ENCODE results near the gene ANKMY1. TPM values are rescaled to one million over a fixed set of nuclear protein-coding genes. Genes with fewer than 3 reads are reported as not detected.

Gene ANKMY1
- total and polyA plus RNA-seq, 2 of the 13 experiments (the other 11 are each of a cell fraction or from before 2014, with no cell fraction given), result 11.7 to 18.8 TPM

GRCh38 chr2:240566203-240567136 is 8.7 kb upstream of the ANKMY1 start (continued):
- TF ChIP-seq, protein P1, sequence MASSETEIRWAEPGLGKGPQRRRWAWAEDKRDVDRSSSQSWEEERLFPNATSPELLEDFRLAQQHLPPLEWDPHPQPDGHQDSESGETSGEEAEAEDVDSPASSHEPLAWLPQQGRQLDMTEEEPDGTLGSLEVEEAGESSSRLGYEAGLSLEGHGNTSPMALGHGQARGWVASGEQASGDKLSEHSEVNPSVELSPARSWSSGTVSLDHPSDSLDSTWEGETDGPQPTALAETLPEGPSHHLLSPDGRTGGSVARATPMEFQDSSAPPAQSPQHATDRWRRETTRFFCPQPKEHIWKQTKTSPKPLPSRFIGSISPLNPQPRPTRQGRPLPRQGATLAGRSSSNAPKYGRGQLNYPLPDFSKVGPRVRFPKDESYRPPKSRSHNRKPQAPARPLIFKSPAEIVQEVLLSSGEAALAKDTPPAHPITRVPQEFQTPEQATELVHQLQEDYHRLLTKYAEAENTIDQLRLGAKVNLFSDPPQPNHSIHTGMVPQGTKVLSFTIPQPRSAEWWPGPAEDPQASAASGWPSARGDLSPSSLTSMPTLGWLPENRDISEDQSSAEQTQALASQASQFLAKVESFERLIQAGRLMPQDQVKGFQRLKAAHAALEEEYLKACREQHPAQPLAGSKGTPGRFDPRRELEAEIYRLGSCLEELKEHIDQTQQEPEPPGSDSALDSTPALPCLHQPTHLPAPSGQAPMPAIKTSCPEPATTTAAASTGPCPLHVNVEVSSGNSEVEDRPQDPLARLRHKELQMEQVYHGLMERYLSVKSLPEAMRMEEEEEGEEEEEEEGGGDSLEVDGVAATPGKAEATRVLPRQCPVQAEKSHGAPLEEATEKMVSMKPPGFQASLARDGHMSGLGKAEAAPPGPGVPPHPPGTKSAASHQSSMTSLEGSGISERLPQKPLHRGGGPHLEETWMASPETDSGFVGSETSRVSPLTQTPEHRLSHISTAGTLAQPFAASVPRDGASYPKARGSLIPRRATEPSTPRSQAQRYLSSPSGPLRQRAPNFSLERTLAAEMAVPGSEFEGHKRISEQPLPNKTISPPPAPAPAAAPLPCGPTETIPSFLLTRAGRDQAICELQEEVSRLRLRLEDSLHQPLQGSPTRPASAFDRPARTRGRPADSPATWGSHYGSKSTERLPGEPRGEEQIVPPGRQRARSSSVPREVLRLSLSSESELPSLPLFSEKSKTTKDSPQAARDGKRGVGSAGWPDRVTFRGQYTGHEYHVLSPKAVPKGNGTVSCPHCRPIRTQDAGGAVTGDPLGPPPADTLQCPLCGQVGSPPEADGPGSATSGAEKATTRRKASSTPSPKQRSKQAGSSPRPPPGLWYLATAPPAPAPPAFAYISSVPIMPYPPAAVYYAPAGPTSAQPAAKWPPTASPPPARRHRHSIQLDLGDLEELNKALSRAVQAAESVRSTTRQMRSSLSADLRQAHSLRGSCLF (CRISPR knock-in tag; IDR thresholded peaks at IDR 0.05; ENCODE audit: borderline replicate concordance), result no peak
- TF ChIP-seq, protein P2, sequence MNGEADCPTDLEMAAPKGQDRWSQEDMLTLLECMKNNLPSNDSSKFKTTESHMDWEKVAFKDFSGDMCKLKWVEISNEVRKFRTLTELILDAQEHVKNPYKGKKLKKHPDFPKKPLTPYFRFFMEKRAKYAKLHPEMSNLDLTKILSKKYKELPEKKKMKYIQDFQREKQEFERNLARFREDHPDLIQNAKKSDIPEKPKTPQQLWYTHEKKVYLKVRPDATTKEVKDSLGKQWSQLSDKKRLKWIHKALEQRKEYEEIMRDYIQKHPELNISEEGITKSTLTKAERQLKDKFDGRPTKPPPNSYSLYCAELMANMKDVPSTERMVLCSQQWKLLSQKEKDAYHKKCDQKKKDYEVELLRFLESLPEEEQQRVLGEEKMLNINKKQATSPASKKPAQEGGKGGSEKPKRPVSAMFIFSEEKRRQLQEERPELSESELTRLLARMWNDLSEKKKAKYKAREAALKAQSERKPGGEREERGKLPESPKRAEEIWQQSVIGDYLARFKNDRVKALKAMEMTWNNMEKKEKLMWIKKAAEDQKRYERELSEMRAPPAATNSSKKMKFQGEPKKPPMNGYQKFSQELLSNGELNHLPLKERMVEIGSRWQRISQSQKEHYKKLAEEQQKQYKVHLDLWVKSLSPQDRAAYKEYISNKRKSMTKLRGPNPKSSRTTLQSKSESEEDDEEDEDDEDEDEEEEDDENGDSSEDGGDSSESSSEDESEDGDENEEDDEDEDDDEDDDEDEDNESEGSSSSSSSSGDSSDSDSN (CRISPR knock-in tag; IDR thresholded peaks at IDR 0.05), result peak; percentile 26; the same call in 1 of the 2 replicates
- TF ChIP-seq ZNF383 (CRISPR knock-in tag; IDR thresholded peaks at IDR 0.05; ENCODE audit: borderline replicate concordance) (0 out of 2 replicates have a peak, but pooled peaks have one; percentile 54), ZNF20 (CRISPR knock-in tag; IDR thresholded peaks at IDR 0.05) (no peak), MAFG (CRISPR knock-in tag; IDR thresholded peaks at IDR 0.05) (no peak), DRAP1 (CRISPR knock-in tag; IDR thresholded peaks at IDR 0.05) (peak; percentile 86), FOXM1 (CRISPR knock-in tag; IDR thresholded peaks at IDR 0.05) (no peak), FOXK2 (IDR thresholded peaks at IDR 0.05) (no peak), KDM3A (CRISPR knock-in tag; IDR thresholded peaks at IDR 0.05; ENCODE audit: low read depth) (no peak), ZNF205 (CRISPR knock-in tag; IDR thresholded peaks at IDR 0.05) (peak; percentile 76; the same call in 1 of the 2 replicates), PHB2 (IDR thresholded peaks at IDR 0.05; ENCODE audit: partially characterized antibody) (no peak), ZNF724P (CRISPR knock-in tag; IDR thresholded peaks at IDR 0.05; ENCODE audit: borderline replicate concordance) (0 out of 2 replicates have a peak, but pooled peaks have one; percentile 24)
- TF ChIP-seq, protein P3, sequence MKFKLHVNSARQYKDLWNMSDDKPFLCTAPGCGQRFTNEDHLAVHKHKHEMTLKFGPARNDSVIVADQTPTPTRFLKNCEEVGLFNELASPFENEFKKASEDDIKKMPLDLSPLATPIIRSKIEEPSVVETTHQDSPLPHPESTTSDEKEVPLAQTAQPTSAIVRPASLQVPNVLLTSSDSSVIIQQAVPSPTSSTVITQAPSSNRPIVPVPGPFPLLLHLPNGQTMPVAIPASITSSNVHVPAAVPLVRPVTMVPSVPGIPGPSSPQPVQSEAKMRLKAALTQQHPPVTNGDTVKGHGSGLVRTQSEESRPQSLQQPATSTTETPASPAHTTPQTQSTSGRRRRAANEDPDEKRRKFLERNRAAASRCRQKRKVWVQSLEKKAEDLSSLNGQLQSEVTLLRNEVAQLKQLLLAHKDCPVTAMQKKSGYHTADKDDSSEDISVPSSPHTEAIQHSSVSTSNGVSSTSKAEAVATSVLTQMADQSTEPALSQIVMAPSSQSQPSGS (CRISPR knock-in tag; IDR thresholded peaks at IDR 0.05), result 0 out of 2 replicates have a peak, but pooled peaks have one; percentile 27
- TF ChIP-seq, protein P4, sequence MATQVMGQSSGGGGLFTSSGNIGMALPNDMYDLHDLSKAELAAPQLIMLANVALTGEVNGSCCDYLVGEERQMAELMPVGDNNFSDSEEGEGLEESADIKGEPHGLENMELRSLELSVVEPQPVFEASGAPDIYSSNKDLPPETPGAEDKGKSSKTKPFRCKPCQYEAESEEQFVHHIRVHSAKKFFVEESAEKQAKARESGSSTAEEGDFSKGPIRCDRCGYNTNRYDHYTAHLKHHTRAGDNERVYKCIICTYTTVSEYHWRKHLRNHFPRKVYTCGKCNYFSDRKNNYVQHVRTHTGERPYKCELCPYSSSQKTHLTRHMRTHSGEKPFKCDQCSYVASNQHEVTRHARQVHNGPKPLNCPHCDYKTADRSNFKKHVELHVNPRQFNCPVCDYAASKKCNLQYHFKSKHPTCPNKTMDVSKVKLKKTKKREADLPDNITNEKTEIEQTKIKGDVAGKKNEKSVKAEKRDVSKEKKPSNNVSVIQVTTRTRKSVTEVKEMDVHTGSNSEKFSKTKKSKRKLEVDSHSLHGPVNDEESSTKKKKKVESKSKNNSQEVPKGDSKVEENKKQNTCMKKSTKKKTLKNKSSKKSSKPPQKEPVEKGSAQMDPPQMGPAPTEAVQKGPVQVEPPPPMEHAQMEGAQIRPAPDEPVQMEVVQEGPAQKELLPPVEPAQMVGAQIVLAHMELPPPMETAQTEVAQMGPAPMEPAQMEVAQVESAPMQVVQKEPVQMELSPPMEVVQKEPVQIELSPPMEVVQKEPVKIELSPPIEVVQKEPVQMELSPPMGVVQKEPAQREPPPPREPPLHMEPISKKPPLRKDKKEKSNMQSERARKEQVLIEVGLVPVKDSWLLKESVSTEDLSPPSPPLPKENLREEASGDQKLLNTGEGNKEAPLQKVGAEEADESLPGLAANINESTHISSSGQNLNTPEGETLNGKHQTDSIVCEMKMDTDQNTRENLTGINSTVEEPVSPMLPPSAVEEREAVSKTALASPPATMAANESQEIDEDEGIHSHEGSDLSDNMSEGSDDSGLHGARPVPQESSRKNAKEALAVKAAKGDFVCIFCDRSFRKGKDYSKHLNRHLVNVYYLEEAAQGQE (IDR thresholded peaks at IDR 0.05; ENCODE audit: borderline replicate concordance in 1 of 2, low read depth in 1 of 2, low read length in 2 of 2), result 0 out of 4 replicates have a peak, but pooled peaks of 1 of the 2 experiments have one; percentile 8

All from HepG2 (cell line).